ENCODE results near the gene MKNK1. TPM values are rescaled to one million over a fixed set of nuclear protein-coding genes. Genes with fewer than 3 reads are reported as not detected.

MKNK1 gene
- polyA plus RNA-seq, 1 donor (not counting 4 experiments of a cell fraction or from before 2014, with no cell fraction given), result 55.7 TPM

- no peak overlapping the region for H3K9ac ChIP-seq (ENCODE audit: control insufficient read depth, extremely low read depth, insufficient read depth, low read length)
- H2AFZ ChIP-seq (ENCODE audit: control insufficient read depth, low read length), result no peak overlapping the region
- peaks cover 16% of the 10 kb centered on the region for H3K4me1 ChIP-seq (ENCODE audit: control insufficient read depth, extremely low read depth, insufficient read depth, low read length)
- no peak for FAIRE-seq
- H3K4me2 ChIP-seq (ENCODE audit: control insufficient read depth, extremely low read depth, insufficient read depth, low read depth, low read length), result no peak overlapping the region
- no peaks in the 10 kb centered on the region for H4K20me1 ChIP-seq (ENCODE audit: control insufficient read depth, extremely low read depth, insufficient read depth, low read length)
- peaks cover 0 to 4% of the 10 kb centered on the region in 2 experiments for H3K36me3 ChIP-seq (ENCODE audit: control insufficient read depth in 2 of 2, extremely low read depth in 1 of 2, insufficient read depth in 2 of 2, low read length in 2 of 2)
- no peaks in the 10 kb centered on the region for H3K9me1 ChIP-seq (ENCODE audit: control insufficient read depth, extremely low read depth, insufficient read depth, low read length)
- H3K4me3 ChIP-seq (ENCODE audit: control insufficient read depth in 2 of 3, extremely low read depth in 1 of 3, insufficient read depth in 2 of 3, low read depth in 1 of 3, low read length in 3 of 3), result no peak overlapping the region
- no peak overlapping the region for H3K27ac ChIP-seq (ENCODE audit: control insufficient read depth, insufficient read depth, low read length)
- no peaks in the 10 kb centered on the region for H3K9me3 ChIP-seq (ENCODE audit: control insufficient read depth, low read depth, low read length)
- no peaks in the 10 kb centered on the region for H3K79me2 ChIP-seq (ENCODE audit: control insufficient read depth, insufficient read depth, low read length)
- peaks cover 11% of the 10 kb centered on the region for H3K27me3 ChIP-seq (ENCODE audit: control insufficient read depth, extremely low read depth, insufficient read depth, low read length)
- dilution Hi-C loops (cut with MboI; ENCODE audit: extremely low pct_ligation_motif_present, low sequenced_read_pairs), result no loop called here
- TF ChIP-seq EZH2 (IDR thresholded peaks at IDR 0.05; ENCODE audit: low read length) (no peak), CTCF (optimal IDR thresholded peaks at IDR 0.05 in 1 of 3, IDR thresholded peaks at IDR 0.05 in 1 of 3, conservative IDR thresholded peaks at IDR 0.05 in 1 of 3; ENCODE audit: extremely low read depth in 1 of 3, insufficient read depth in 2 of 3, low read length in 3 of 3) (no peak)
- DNase-seq (ENCODE audit: low read depth, low spot score), result no peak
Measured at GRCh38 chr1:46553506-46553905, 50.6 kb downstream of the MKNK1 start.

- H4K20me1 ChIP-seq (ENCODE audit: control insufficient read depth, extremely low read depth, insufficient read depth, low read length), result no peaks in the 10 kb centered on the region
- H3K27ac ChIP-seq (ENCODE audit: control insufficient read depth, insufficient read depth, low read length), result no peak overlapping the region
- no peak overlapping the region for H2AFZ ChIP-seq (ENCODE audit: control insufficient read depth, low read length)
- no peak overlapping the region for H3K4me2 ChIP-seq (ENCODE audit: control insufficient read depth, extremely low read depth, insufficient read depth, low read depth, low read length)
- H3K9me3 ChIP-seq (ENCODE audit: control insufficient read depth, low read depth, low read length), result no peaks in the 10 kb centered on the region
- no peaks in the 10 kb centered on the region for H3K79me2 ChIP-seq (ENCODE audit: control insufficient read depth, insufficient read depth, low read length)
- no peaks in the 10 kb centered on the region for H3K9me1 ChIP-seq (ENCODE audit: control insufficient read depth, extremely low read depth, insufficient read depth, low read length)
- DNase-seq (ENCODE audit: low read depth, low spot score) (no peak), FAIRE-seq (no peak)
- H3K36me3 ChIP-seq (ENCODE audit: control insufficient read depth in 2 of 2, extremely low read depth in 1 of 2, insufficient read depth in 2 of 2, low read length in 2 of 2), result peaks cover 0 to 1% of the 10 kb centered on the region in 2 experiments
- dilution Hi-C loops (cut with MboI; ENCODE audit: extremely low pct_ligation_motif_present, low sequenced_read_pairs), result no loop called here
- TF ChIP-seq EZH2 (IDR thresholded peaks at IDR 0.05; ENCODE audit: low read length) (no peak), CTCF (optimal IDR thresholded peaks at IDR 0.05 in 1 of 3, IDR thresholded peaks at IDR 0.05 in 1 of 3, conservative IDR thresholded peaks at IDR 0.05 in 1 of 3; ENCODE audit: extremely low read depth in 1 of 3, insufficient read depth in 2 of 3, low read length in 3 of 3) (no peak)
- no peak overlapping the region for H3K4me3 ChIP-seq (ENCODE audit: control insufficient read depth in 2 of 3, extremely low read depth in 1 of 3, insufficient read depth in 2 of 3, low read depth in 1 of 3, low read length in 3 of 3)
- no peak overlapping the region for H3K9ac ChIP-seq (ENCODE audit: control insufficient read depth, extremely low read depth, insufficient read depth, low read length)
- peaks cover 13% of the 10 kb centered on the region for H3K4me1 ChIP-seq (ENCODE audit: control insufficient read depth, extremely low read depth, insufficient read depth, low read length)
- peaks cover 11% of the 10 kb centered on the region for H3K27me3 ChIP-seq (ENCODE audit: control insufficient read depth, extremely low read depth, insufficient read depth, low read length)
Measured at GRCh38 chr1:46552357-46553237, 51.5 kb downstream of the MKNK1 start.
